Astrocyte of the hippocampus (primary cell): ENCODE measurements around the gene GABRB1.
A peak's percentile ranks its signal among the peaks of the same experiment; 100 is the strongest.

ENCODE experiments used
- DNase-seq: peaks from one replicate; pipeline ENCODE4 v3.0.0; 2011; ENCODE audit warnings: low read depth, low spot score

GABRB1 gene

DNA sequence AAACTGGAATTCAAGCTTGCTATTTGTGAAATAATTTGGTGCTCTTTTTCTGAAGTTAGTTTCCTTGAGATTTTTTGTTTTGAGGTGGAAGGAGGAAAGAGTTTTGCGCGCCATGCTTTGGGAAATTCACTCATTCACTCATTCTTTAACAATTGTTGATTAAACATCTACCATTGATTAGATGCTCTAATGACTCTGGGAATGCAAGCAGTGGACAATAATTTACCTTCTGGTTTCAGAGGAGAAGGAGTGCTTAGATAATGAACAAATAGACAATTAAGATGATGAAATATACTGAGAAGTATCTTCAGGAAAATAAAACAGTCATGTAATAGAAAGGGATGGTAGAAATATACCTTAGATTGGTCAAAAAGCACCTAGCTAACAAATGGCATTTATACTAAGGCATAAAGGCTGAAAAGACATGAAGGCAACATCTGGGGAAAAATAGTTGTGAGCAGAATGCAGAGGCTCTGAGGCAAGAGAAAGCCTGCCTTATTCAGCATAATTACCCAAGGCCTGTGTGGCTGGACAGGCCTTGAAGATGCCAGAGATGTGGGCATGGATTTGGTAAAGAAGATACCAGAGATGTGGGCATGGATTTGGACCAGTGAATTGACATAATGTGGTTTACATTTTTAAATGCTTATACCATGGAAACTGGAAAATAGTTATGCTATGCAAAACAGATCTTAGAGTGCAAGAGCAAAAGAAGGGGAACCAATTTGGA is 434.9 kb downstream of the GABRB1 start:
- DNase-seq = no peak

DNA sequence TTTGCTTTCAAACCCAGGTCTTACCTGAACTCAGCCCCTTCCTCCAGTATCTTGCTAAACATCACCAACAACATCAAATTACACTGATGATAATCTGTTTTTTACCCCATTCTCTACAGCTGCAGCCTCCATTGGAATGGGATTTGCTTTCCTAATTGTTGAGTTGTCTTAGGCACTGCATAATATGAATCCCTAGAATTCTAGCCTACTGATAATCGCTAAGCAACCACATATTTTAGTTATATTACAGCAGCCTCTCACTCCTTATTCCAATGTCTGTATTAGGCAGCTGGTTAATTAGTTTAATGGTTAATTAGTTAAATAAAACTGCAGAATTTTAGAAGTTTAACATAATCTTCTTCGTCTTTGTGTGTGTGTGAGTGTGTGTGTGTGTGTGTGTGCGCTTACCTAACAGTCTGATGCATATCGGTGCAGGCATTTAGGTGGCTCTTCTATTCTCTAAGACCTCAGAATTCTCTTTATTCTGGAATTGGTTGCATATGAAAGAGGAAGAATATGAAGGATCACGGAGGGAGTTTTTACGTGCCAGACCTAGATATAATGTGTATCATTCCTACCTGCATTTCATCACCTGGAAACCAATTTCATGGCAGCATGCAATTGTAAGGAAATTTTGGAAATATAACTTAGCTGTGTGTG is 437.5 kb downstream of the GABRB1 start:
- DNase-seq = peak; percentile 63

DNA sequence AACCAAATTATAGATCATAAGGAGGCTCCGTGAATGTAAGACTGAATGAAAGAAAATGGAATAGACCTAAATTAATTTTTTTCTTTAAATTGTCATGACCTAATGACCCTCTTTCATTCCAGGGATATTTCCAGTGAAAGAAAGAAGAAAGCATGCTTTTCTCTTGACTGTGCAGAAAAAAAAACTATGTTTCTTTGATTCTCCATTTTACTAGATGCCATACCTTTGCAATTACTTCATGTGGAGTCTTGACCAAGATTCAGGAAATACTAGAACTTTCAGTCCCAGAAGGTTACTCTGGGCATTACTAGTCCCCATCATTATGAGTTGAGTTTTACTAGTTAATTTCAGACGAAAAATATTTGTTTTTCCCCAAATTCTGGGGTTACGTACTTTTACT is 438.6 kb downstream of the GABRB1 start:
- DNase-seq = peak; percentile 55

DNA sequence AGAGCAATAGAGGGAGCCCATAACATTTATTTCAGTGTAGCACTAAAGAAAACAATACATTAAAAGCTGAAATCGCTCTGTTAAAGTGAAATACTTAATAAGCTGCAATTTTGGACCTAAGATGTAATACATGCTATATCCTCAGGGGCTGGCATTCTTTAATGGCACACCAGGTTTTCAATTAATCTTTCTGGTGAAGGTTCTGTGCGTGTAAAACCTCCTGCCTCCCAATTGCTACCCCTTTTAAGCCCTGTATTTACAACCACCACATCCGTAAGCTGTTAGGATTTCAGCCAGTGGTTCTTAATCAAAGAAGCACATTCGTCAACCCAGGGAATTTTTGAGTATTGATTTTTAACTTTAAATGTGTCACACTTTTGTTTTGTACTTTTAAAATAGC is 439.7 kb downstream of the GABRB1 start:
- no peak for DNase-seq

DNA sequence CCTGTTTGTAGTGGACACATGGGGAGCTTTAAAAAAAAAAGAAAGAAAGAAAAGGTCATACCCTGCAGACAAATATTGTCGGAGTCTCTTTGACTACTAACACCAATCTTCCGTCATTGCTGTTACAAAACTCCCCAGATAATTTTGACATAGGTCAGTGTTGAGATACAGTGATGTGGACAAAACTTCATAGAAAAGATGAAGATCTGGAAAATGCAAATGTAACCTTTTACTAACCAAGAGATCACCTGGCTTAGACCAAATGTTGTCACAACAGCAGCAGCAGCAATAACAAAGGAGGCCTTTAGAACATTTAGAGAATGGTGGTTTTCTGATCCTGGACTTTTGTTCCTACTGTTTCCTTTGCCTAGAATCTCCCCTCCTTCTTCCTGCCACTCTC is 440.2 kb downstream of the GABRB1 start:
- no peak for DNase-seq

DNA sequence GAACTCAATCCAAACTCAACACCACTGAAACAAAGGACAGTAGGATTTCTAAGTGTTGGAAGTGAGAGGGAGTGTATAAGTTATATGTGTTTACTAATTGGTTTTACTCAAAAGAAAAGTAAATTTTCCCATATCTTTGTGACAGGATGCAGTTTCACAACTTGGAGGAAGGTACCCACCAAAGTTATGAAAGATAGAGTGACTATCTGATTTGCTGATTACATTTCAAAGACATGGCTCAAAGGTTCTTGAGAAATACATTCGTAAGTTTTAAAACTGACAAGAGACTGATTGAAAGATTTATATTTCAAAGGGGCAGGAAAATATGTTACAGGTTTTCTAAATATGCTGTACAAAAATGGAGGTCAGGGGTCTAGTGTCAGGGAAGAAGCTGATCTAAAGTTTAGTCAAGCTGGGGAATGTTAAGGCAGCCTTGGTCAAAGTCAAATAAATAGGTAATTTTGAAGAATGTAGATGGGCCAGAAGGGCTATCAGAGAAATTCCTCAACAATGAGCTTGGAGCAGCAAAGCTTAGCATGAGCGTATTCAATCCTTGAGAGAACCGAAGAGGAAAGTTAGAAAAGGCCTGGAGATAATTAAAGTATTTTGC is 441.9 kb downstream of the GABRB1 start:
- DNase-seq = no peak

DNA sequence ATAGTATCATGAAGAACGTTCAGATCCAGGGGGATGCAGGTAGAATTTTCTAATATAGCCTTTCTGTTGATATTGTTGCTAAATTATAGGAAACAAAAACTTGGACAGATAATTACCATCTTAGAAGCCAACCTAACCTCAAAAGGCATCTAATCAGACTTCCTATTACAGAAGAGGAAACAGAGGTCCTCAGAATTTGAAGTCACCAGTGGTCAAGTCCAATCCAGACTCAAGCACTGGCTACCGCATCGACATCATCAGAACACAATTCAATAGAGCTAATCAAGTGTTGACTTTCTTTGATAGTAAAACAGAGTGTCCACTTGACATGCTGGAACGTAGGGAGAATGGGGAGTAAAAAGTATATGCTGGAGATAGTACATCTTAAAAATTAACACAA is 443.4 kb downstream of the GABRB1 start:
- no peak for DNase-seq

DNA sequence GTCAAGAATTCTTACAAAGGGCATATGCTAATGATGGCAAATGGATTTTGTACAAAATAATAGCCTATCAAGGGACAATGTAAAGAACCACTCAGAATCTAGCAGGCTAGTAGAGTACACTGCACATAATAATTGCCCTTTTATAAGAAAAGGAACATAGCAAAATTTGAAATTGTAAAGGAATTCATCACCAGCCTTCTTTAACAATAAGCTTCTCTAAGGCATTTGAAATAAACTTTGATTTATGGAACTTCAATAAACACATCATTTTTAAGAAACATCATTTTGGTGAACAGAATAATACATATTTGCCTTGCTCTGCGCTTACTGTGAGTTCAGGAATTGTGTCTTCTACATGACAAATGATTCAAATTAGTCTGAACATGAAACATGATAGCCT is 444.0 kb downstream of the GABRB1 start:
- no peak for DNase-seq
